Esophagus muscularis mucosa (tissue), 3 donors: Measurements from ENCODE around the gene EBI3.

ENCODE experiments used
- POLR2A ChIP-seq: fragments of 450-650 bp; IDR thresholded peaks from one replicate; pipeline ENCODE4 v1.6.1; 2017; ENCODE audit warnings: antibody characterized with exemption, moderate library complexity, mild to moderate bottlenecking, low read depth
- TF ChIP-seq, protein P1 (sequence below), 3 experiments: fragments of 200-600 bp in 2 of 3; fragments of 450-650 bp in 1 of 3; sonication (generic) in 2 of 3; IDR thresholded peaks; one replicate each; pipeline ENCODE4 v1.5.1; 2017 to 2019; ENCODE audit warnings: antibody characterized with exemption in 3 of 3, mild to moderate bottlenecking in 2 of 3, moderate library complexity in 1 of 3

DNA sequence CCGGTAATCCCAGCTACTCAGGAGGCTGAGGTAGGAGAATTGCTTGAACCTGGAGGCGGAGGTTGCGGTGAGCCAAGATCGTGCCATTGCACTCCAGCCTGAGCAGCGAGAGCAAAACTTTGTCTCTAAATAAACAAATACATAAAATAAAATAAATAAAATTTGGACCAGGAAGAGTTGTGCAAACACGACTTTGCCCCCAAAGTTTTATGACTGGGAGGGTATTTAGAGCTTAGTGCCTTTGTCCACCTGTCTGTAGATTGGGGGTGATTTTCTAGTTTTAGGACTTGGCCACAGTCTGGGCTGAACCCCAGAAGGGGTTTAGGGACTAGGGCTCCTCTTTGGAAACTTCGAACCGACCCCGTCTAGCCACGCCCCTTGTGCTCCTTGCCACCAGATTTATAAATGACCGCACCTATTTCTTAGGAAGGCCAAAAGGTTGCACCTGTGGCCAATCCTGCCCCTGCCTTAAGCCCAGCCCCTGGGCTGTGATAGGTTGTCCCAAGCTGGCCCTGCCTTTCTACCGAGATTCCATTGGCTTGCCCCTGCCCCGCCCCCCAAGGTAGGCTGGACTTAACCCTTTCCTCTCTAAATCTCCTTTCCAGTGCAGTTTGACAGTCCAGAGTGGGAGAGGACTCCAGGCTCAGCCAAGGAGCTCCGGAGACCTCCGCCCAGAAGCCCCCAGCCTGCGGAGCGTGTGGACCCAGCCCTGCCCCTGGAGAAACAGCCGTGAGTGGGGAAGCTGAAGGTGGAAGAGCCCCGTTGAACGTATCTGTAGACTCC is 55.0 kb downstream of the EBI3 start:
- TF ChIP-seq, protein P1, sequence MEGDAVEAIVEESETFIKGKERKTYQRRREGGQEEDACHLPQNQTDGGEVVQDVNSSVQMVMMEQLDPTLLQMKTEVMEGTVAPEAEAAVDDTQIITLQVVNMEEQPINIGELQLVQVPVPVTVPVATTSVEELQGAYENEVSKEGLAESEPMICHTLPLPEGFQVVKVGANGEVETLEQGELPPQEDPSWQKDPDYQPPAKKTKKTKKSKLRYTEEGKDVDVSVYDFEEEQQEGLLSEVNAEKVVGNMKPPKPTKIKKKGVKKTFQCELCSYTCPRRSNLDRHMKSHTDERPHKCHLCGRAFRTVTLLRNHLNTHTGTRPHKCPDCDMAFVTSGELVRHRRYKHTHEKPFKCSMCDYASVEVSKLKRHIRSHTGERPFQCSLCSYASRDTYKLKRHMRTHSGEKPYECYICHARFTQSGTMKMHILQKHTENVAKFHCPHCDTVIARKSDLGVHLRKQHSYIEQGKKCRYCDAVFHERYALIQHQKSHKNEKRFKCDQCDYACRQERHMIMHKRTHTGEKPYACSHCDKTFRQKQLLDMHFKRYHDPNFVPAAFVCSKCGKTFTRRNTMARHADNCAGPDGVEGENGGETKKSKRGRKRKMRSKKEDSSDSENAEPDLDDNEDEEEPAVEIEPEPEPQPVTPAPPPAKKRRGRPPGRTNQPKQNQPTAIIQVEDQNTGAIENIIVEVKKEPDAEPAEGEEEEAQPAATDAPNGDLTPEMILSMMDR (IDR thresholded peaks at IDR 0.05) = no peak
- TF ChIP-seq POLR2A = no peak
